Loucy (cell line): ENCODE data around the gene LRRN2.

Experiments used
- H2AFZ ChIP-seq: fragments of 200-600 bp; sonication (generic); 2 replicates; pipeline ENCODE4 v1.6.0; 2016; ENCODE audit warnings: antibody characterized with exemption, mild to moderate bottlenecking, low read length, moderate library complexity
- H3F3A ChIP-seq: fragments of 200-600 bp; 2 replicates; pipeline ENCODE4 v1.6.0; 2016; ENCODE audit warnings: antibody characterized with exemption, low read depth, mild to moderate bottlenecking
- H3K27me3 ChIP-seq: fragments of 200-600 bp; sonication (generic); 2 replicates; pipeline ENCODE4 v1.6.1; 2014; ENCODE audit warnings: low read length, mild to moderate bottlenecking; ENCODE audit not compliant: insufficient read depth, poor library complexity, severe bottlenecking
- H3K36me3 ChIP-seq: fragments of 200-600 bp; sonication (generic); 2 replicates; pipeline ENCODE4 v1.6.1; 2016; ENCODE audit warnings: low read length; ENCODE audit not compliant: insufficient read depth
- H3K4me1 ChIP-seq: fragments of 200-600 bp; sonication (generic); 2 replicates; pipeline ENCODE4 v1.5.1; 2014; ENCODE audit warnings: low read length, mild to moderate bottlenecking; ENCODE audit not compliant: insufficient read depth, poor library complexity, severe bottlenecking
- H3K4me2 ChIP-seq: fragments of 200-600 bp; sonication (generic); 2 replicates; pipeline ENCODE4 v1.6.0; 2014; ENCODE audit warnings: antibody characterized with exemption, low read length, low read depth, mild to moderate bottlenecking; ENCODE audit not compliant: poor library complexity, severe bottlenecking
- H3K4me3 ChIP-seq: fragments of 200-600 bp; sonication (generic); 2 replicates; pipeline ENCODE4 v1.5.1; 2014; ENCODE audit warnings: low read length, mild to moderate bottlenecking, mixed read lengths; ENCODE audit not compliant: poor library complexity, severe bottlenecking
- H3K79me2 ChIP-seq: fragments of 200-600 bp; sonication (generic); 2 replicates; pipeline ENCODE4 v1.6.1; 2014; ENCODE audit warnings: low read length; ENCODE audit not compliant: insufficient read depth
- H3K9ac ChIP-seq: fragments of 200-600 bp; sonication (generic); 2 replicates; pipeline ENCODE4 v1.6.0; 2014; ENCODE audit warnings: mild to moderate bottlenecking, low read depth, low read length, moderate library complexity; ENCODE audit not compliant: poor library complexity, severe bottlenecking
- H3K9me2 ChIP-seq: fragments of 200-600 bp; sonication (generic); replicated peaks from 2 replicates; pipeline ENCODE4 v1.6.1; 2016; ENCODE audit warnings: low read depth, low read length, mixed read lengths
- H3K9me3 ChIP-seq: fragments of 200-600 bp; sonication (generic); 2 replicates; pipeline ENCODE4 v1.6.1; 2014; ENCODE audit warnings: mild to moderate bottlenecking, antibody characterized with exemption, low read length, low read depth; ENCODE audit not compliant: insufficient read depth
- H4K20me1 ChIP-seq: fragments of 200-600 bp; sonication (generic); 2 replicates; pipeline ENCODE4 v1.6.0; 2014; ENCODE audit warnings: antibody characterized with exemption, low read length, mild to moderate bottlenecking; ENCODE audit not compliant: insufficient read depth, poor library complexity, severe bottlenecking
- EZH2phosphoT487 ChIP-seq: fragments of 200-600 bp; IDR thresholded peaks from 2 replicates; pipeline ENCODE4 v1.6.1; 2018; ENCODE audit warnings: antibody characterized with exemption, mild to moderate bottlenecking, moderate library complexity, borderline replicate concordance
- TF ChIP-seq, protein P1 (sequence below): fragments of 200-600 bp; sonication (generic); conservative IDR thresholded peaks from 2 replicates; pipeline ENCODE4 v1.5.1; 2014; ENCODE audit warnings: mild to moderate bottlenecking, antibody characterized with exemption, low read length

LRRN2 gene

DNA sequence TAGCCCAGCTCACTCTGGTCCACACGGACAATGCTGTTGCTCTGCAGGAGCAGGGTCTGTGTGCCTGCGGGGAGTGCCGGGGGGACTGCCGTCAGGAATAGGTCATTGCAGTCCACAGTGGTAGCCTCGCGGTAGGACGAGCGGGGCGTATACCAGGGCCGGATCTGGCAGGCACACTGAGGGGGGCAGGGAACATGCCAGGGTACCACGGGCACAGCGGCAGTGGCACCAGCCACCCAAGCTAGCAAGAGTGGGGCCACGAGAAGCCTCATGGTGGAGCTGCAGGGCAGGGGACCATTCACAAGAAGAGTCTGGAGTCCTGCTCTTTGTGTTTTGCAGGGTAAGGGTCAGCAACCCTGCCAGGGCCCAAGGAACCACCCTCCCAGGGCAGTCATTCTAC lies 65.8 kb downstream of the LRRN2 start:
- no peaks in the 10 kb centered on the region for H3K36me3 ChIP-seq
- TF ChIP-seq, protein P1, sequence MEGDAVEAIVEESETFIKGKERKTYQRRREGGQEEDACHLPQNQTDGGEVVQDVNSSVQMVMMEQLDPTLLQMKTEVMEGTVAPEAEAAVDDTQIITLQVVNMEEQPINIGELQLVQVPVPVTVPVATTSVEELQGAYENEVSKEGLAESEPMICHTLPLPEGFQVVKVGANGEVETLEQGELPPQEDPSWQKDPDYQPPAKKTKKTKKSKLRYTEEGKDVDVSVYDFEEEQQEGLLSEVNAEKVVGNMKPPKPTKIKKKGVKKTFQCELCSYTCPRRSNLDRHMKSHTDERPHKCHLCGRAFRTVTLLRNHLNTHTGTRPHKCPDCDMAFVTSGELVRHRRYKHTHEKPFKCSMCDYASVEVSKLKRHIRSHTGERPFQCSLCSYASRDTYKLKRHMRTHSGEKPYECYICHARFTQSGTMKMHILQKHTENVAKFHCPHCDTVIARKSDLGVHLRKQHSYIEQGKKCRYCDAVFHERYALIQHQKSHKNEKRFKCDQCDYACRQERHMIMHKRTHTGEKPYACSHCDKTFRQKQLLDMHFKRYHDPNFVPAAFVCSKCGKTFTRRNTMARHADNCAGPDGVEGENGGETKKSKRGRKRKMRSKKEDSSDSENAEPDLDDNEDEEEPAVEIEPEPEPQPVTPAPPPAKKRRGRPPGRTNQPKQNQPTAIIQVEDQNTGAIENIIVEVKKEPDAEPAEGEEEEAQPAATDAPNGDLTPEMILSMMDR, result no peak; the same call in 1 of the 2 replicates
- no peak for TF ChIP-seq EZH2phosphoT487

DNA sequence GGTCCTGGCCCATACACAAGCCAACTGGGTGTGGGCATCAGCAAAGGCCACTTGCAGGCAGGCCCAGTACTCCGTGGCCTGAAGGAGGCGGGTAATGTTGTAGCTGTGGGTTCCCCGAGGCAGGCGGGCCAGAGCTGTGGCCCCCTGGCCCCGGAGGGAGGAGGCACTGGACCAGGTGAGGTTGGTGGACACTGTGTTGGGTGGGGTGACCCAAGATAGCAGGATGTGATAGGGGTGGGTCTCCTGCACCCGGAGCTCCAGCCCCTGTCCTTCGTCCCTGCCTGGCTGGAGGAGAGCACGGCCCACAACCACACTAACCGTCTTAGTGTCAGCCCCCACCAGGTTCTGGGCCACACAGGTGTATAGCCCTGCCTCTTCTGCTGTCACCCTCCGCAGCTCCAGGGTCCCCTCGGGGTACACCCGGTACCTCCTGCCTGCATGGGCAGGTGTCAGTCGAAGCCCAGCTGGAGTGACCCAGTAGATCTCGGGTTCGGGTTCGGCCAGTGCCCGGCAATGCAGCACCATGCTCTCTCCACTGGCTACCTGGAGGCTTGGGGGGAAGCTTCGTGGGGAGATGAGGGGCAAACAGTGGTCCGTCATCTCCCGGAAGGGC lies 67.3 kb downstream of the LRRN2 start:
- Histone ChIP-seq H3K9me3 (no peaks in the 10 kb centered on the region), H3K27me3 (no peaks in the 10 kb centered on the region), H3K9ac (no peak overlapping the region), H3K79me2 (no peaks in the 10 kb centered on the region), H3K4me3 (no peak overlapping the region), H3K9me2 (no peaks in the 10 kb centered on the region), H2AFZ (no peak overlapping the region), H3K36me3 (no peaks in the 10 kb centered on the region), H4K20me1 (no peaks in the 10 kb centered on the region), H3K4me2 (no peak overlapping the region), H3K4me1 (no peaks in the 10 kb centered on the region), H3F3A (no peaks in the 10 kb centered on the region)
- no peak for TF ChIP-seq EZH2phosphoT487
- TF ChIP-seq, protein P1, result no peak

More for the DNA sequence above, 65.8 kb downstream of the LRRN2 start:
- Histone ChIP-seq H3K27me3 (no peaks in the 10 kb centered on the region), H3K9me2 (no peaks in the 10 kb centered on the region), H3K9ac (no peak overlapping the region), H3K9me3 (no peaks in the 10 kb centered on the region), H3K4me3 (no peak overlapping the region), H3F3A (no peaks in the 10 kb centered on the region), H3K4me2 (no peak overlapping the region), H4K20me1 (no peaks in the 10 kb centered on the region), H3K4me1 (no peaks in the 10 kb centered on the region), H2AFZ (no peak overlapping the region), H3K79me2 (no peaks in the 10 kb centered on the region)

DNA sequence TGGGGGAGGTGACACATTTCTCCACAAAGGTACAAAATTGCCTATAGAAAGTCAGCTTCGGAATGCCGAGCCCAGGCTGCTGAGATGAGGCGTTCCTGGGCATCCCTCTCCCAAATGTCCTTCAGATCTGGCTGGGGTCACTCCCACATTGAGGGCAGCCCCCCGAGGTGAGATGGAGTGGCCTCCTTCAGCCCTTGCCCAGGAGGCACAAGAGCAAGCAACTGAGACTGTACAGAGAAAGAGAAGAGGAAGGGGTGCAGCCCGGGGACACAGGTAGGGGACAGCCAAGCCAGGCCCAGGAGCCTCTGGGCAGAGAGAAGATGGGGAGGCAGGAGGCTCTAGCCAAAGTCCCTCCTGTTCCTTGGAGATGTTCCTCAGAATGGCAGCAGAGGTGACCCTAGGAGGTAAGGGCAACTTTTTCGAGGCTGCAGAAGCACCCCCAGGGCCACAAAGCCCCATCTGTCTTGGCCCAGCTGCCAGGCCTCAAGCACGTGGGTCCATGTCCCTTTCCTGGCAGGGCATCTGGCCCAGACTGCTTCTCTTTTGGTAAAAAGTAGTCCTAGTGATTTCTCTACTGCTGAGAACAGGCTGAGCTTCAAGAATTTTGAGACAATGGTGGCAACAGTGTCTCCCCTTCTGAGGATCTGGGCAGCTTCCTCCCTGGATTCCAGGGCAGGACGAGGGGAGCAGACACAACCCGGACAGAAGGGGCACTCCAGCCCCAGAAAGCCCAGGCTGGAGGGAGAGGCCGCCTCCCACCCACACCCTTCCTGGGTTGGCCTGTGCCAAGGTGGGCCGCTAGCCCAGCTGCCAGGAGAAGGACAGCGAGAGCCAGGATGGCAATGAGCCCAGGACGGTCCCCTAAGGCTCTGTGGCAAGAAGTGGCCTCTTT lies 68.0 kb downstream of the LRRN2 start:
- H3K9me2 ChIP-seq, result no peaks in the 10 kb centered on the region
- H3K36me3 ChIP-seq, result no peaks in the 10 kb centered on the region
- H3K4me1 ChIP-seq, result no peaks in the 10 kb centered on the region
- H3K9me3 ChIP-seq, result no peaks in the 10 kb centered on the region
- no peak overlapping the region for H3K4me2 ChIP-seq
- H3K4me3 ChIP-seq, result no peak overlapping the region
- H3K9ac ChIP-seq, result no peak overlapping the region
- H2AFZ ChIP-seq, result no peak overlapping the region
- H4K20me1 ChIP-seq, result no peaks in the 10 kb centered on the region
- no peaks in the 10 kb centered on the region for H3K79me2 ChIP-seq
- H3K27me3 ChIP-seq, result no peaks in the 10 kb centered on the region
- no peaks in the 10 kb centered on the region for H3F3A ChIP-seq
- TF ChIP-seq, protein P1, result no peak
- no peak for TF ChIP-seq EZH2phosphoT487
